Caco-2 (cell line): ENCODE data around the gene UQCRH. TPM values are rescaled to one million over a fixed set of nuclear protein-coding genes. Genes with fewer than 3 reads are reported as not detected.
"Not testable (repeated sequence)": the region's sequence is repeated elsewhere in the genome, so short reads cannot be mapped to it uniquely, and the experiment has no call there.

Experiments
- BruUV-seq: library from RNA; stranded (reverse); fragments of 400-500 nt; replicated peaks from 2 replicates; lab custom pipeline; 2021; lab: Mats Ljungman, UMichigan
- CTCF ChIA-PET: fragments of 300-600 bp; sonication (Branson Sonifier 250); formaldehyde crosslinking; loops from one replicate; lab custom pipeline; 2022; ENCODE audit warnings: antibody characterized with exemption; lab: Charles Lee
- POLR2A ChIA-PET: fragments of 300-600 bp; sonication (Branson Sonifier 250); formaldehyde crosslinking; loops from one replicate; lab custom pipeline; 2022; ENCODE audit warnings: antibody characterized with exemption; lab: Charles Lee
- DNase-seq, 2 experiments: peaks; one replicate each; pipeline versions ENCODE4 v3.0.0 to v3.0.0-alpha.2; 2020 to 2022
- H3K27me3 ChIP-seq: replicated peaks from 2 replicates; pipeline ENCODE4 v1.6.0; 2011; ENCODE audit warnings: low read length; ENCODE audit not compliant: control insufficient read depth, insufficient read depth
- H3K36me3 ChIP-seq: 2 replicates; pipeline ENCODE4 v1.5.1; 2011; ENCODE audit warnings: low read length; ENCODE audit not compliant: control insufficient read depth, insufficient read depth
- H3K4me1 ChIP-seq: fragments of 250-450 bp; sonication (Bioruptor Pico); 2 replicates; pipeline ENCODE4 v1.5.1; 2020; ENCODE audit warnings: mild to moderate bottlenecking
- H3K4me3 ChIP-seq: 2 replicates; pipeline ENCODE4 v1.5.1; 2011; ENCODE audit warnings: low read depth, mild to moderate bottlenecking, control low read depth, low read length
- H3K9me3 ChIP-seq: fragments of 250-450 bp; sonication (Bioruptor Pico); 2 replicates; pipeline ENCODE4 v1.5.1; 2020; ENCODE audit warnings: mild to moderate bottlenecking, moderate library complexity
- H3K27ac Mint-ChIP-seq: one replicate; pipeline ENCODE4 v1.8.0; 2022; ENCODE audit warnings: mixed read lengths; ENCODE audit not compliant: unreplicated experiment
- H3K27me3 Mint-ChIP-seq: one replicate; pipeline ENCODE4 v1.8.0; 2022; ENCODE audit warnings: mixed read lengths; ENCODE audit not compliant: insufficient read depth, unreplicated experiment
- H3K36me3 Mint-ChIP-seq: one replicate; pipeline ENCODE4 v1.8.0; 2022; ENCODE audit warnings: mild to moderate bottlenecking, mixed read lengths; ENCODE audit not compliant: insufficient read depth, unreplicated experiment
- H3K4me1 Mint-ChIP-seq: one replicate; pipeline ENCODE4 v1.8.0; 2022; ENCODE audit warnings: low read depth, mixed read lengths; ENCODE audit not compliant: unreplicated experiment
- H3K4me3 Mint-ChIP-seq: one replicate; pipeline ENCODE4 v1.8.0; 2022; ENCODE audit warnings: mild to moderate bottlenecking, moderate library complexity, mixed read lengths; ENCODE audit not compliant: unreplicated experiment
- H3K9me3 Mint-ChIP-seq: one replicate; pipeline ENCODE4 v1.8.0; 2022; ENCODE audit warnings: mixed read lengths; ENCODE audit not compliant: unreplicated experiment
- CTCF ChIP-seq, 2 experiments: fragments of 200-600 bp in 1 of 2; IDR thresholded peaks; 1 replicate in 1 of 2; 2 replicates in 1 of 2; pipeline versions ENCODE4 v1.5.1 to v1.8.0; 2011 to 2022; ENCODE audit warnings: antibody characterized with exemption in 1 of 2, control low read depth in 1 of 2, inconsistent platforms in 1 of 2, low read depth in 1 of 2, low read length in 1 of 2, mild to moderate bottlenecking in 1 of 2, moderate library complexity in 1 of 2; ENCODE audit not compliant: insufficient read depth in 1 of 2, severe bottlenecking in 1 of 2, unreplicated experiment in 1 of 2
- intact Hi-C: fragments of 100-400 bp; cut with micrococcal nuclease; formaldehyde crosslinking; loops from one replicate; pipeline ENCODE4 v1.10.0; 2022; ENCODE audit not compliant: unreplicated experiment
- total RNA-seq: library from RNA; stranded (reverse); gene quantifications from 2 replicates; pipeline ENCODE4 v1.2.3, GENCODE V29; 2022

UQCRH gene
- total RNA-seq, 1 experiment from 2014 or later: 277 TPM

GRCh38 chr1:46317323-46317722, 13.8 kb downstream of the UQCRH start:
- BruUV-seq: no TSS peak
- H3K9me3 ChIP-seq: no peaks in the 10 kb centered on the region
- H3K4me1 ChIP-seq: peaks cover 5% of the 10 kb centered on the region
- POLR2A ChIA-PET: interaction anchor here (0.7 kb wide), 1 partner anchor 55 kb away, joined by 3 read pairs; no protein-coding TSS in a partner anchor
- H3K36me3 ChIP-seq: no peaks in the 10 kb centered on the region; the same call in 1 of the 2 replicates
- intact Hi-C loops: no loop called here
- DNase-seq: no peak
- H3K36me3 Mint-ChIP-seq: peaks cover 39% of the 10 kb centered on the region
- H3K4me3 Mint-ChIP-seq: no peak overlapping the region
- H3K9me3 Mint-ChIP-seq: no peaks in the 10 kb centered on the region
- H3K27me3 Mint-ChIP-seq: no peaks in the 10 kb centered on the region
- no peak overlapping the region for H3K27ac Mint-ChIP-seq
- CTCF ChIA-PET: no interaction called here
- H3K4me1 Mint-ChIP-seq: peaks cover 8% of the 10 kb centered on the region
- no peak overlapping the region for H3K4me3 ChIP-seq
- no peaks in the 10 kb centered on the region for H3K27me3 ChIP-seq
- no peak for TF ChIP-seq CTCF (IDR thresholded peaks at IDR 0.05; ENCODE audit: insufficient read depth in 1 of 2, low read depth in 1 of 2, low read length in 1 of 2, severe bottlenecking in 1 of 2, unreplicated experiment in 1 of 2)

GRCh38 chr1:46319301-46319700, 15.8 kb downstream of the UQCRH start:
- DNase-seq, BruUV-seq, H3K9me3 Mint-ChIP-seq, intact Hi-C loops, H3K4me3 ChIP-seq, H3K27ac Mint-ChIP-seq, H3K9me3 ChIP-seq, H3K4me3 Mint-ChIP-seq, H3K27me3 Mint-ChIP-seq, CTCF ChIA-PET, H3K36me3 ChIP-seq, H3K4me1 Mint-ChIP-seq, H3K4me1 ChIP-seq, H3K27me3 ChIP-seq, POLR2A ChIA-PET: not testable (repeated sequence)
- peaks cover 20% of the 10 kb centered on the region for H3K36me3 Mint-ChIP-seq

GRCh38 chr1:46319960-46320914, 16.7 kb downstream of the UQCRH start:
- H3K27me3 ChIP-seq, intact Hi-C loops, H3K9me3 ChIP-seq, H3K27me3 Mint-ChIP-seq, CTCF ChIA-PET, H3K4me1 ChIP-seq, H3K4me3 Mint-ChIP-seq, H3K27ac Mint-ChIP-seq, H3K4me1 Mint-ChIP-seq, POLR2A ChIA-PET, DNase-seq, H3K4me3 ChIP-seq, BruUV-seq, H3K9me3 Mint-ChIP-seq, H3K36me3 ChIP-seq: not testable (repeated sequence)
- peaks cover 10% of the 10 kb centered on the region for H3K36me3 Mint-ChIP-seq

- H3K9me3 Mint-ChIP-seq, H3K36me3 Mint-ChIP-seq, intact Hi-C loops, CTCF ChIA-PET, H3K4me1 ChIP-seq, BruUV-seq, H3K4me1 Mint-ChIP-seq, H3K4me3 ChIP-seq, H3K9me3 ChIP-seq, H3K27me3 Mint-ChIP-seq, H3K27ac Mint-ChIP-seq, DNase-seq, H3K36me3 ChIP-seq, H3K4me3 Mint-ChIP-seq, POLR2A ChIA-PET, H3K27me3 ChIP-seq: not testable (repeated sequence)
Measured at GRCh38 chr1:46322191-46322590, 18.7 kb downstream of the UQCRH start.

- H3K9me3 ChIP-seq, H3K36me3 Mint-ChIP-seq, H3K4me3 Mint-ChIP-seq, H3K27me3 ChIP-seq, CTCF ChIA-PET, BruUV-seq, H3K4me3 ChIP-seq, POLR2A ChIA-PET, H3K4me1 ChIP-seq, H3K36me3 ChIP-seq, H3K4me1 Mint-ChIP-seq, H3K27me3 Mint-ChIP-seq, intact Hi-C loops, DNase-seq, H3K9me3 Mint-ChIP-seq, H3K27ac Mint-ChIP-seq: not testable (repeated sequence)
Measured at GRCh38 chr1:46325285-46326076, 22.0 kb downstream of the UQCRH start.

- H3K27ac Mint-ChIP-seq, H3K9me3 ChIP-seq, H3K36me3 Mint-ChIP-seq, DNase-seq, H3K27me3 Mint-ChIP-seq, H3K4me1 ChIP-seq, intact Hi-C loops, H3K36me3 ChIP-seq, BruUV-seq, H3K4me1 Mint-ChIP-seq, H3K4me3 ChIP-seq, H3K27me3 ChIP-seq, H3K9me3 Mint-ChIP-seq, CTCF ChIA-PET, POLR2A ChIA-PET, H3K4me3 Mint-ChIP-seq: not testable (repeated sequence)
Measured at GRCh38 chr1:46328182-46328581, 24.7 kb downstream of the UQCRH start.
